Nephron progenitor cell (in vitro differentiated cells): ENCODE data around the gene EIF4ENIF1.
"Not testable (repeated sequence)": the region's sequence is repeated elsewhere in the genome, so short reads cannot be mapped to it uniquely, and the experiment has no call there.

ENCODE experiments used
- DNase-seq: peaks from one replicate; pipeline ENCODE4 v3.0.0; 2021
- H3K27ac Mint-ChIP-seq: 2 replicates; pipeline ENCODE4 v1.8.0; 2021; ENCODE audit warnings: mild to moderate bottlenecking, moderate library complexity, mixed read lengths
- H3K27me3 Mint-ChIP-seq: 2 replicates; pipeline ENCODE4 v1.8.0; 2021; ENCODE audit warnings: mild to moderate bottlenecking, low read depth, mixed read lengths; ENCODE audit not compliant: poor library complexity
- H3K36me3 Mint-ChIP-seq: 2 replicates; pipeline ENCODE4 v1.8.0; 2021; ENCODE audit warnings: low read depth, mixed read lengths
- H3K4me1 Mint-ChIP-seq: 2 replicates; pipeline ENCODE4 v1.8.0; 2021; ENCODE audit warnings: mixed read lengths
- H3K4me3 Mint-ChIP-seq: 2 replicates; pipeline ENCODE4 v1.8.0; 2021; ENCODE audit warnings: mild to moderate bottlenecking, moderate library complexity, mixed read lengths
- H3K9me3 Mint-ChIP-seq: 2 replicates; pipeline ENCODE4 v1.8.0; 2021; ENCODE audit warnings: mild to moderate bottlenecking, moderate library complexity, mixed read lengths
- TF ChIP-seq, protein P1 (sequence below): fragments of 200-600 bp; sonication (generic); IDR thresholded peaks from 2 replicates; pipeline ENCODE4 v1.5.0; 2021; ENCODE audit warnings: antibody characterized with exemption

The EIF4ENIF1 gene

GRCh38 chr22:31526270-31526669 lies 36.6 kb upstream of the EIF4ENIF1 start:
- Mint-ChIP-seq H3K4me1 (no peaks in the 10 kb centered on the region), H3K9me3 (peaks cover 17% of the 10 kb centered on the region), H3K27me3 (no peaks in the 10 kb centered on the region), H3K36me3 (peaks cover 51% of the 10 kb centered on the region), H3K4me3 (no peak overlapping the region), H3K27ac (no peak overlapping the region)
- TF ChIP-seq, protein P1, sequence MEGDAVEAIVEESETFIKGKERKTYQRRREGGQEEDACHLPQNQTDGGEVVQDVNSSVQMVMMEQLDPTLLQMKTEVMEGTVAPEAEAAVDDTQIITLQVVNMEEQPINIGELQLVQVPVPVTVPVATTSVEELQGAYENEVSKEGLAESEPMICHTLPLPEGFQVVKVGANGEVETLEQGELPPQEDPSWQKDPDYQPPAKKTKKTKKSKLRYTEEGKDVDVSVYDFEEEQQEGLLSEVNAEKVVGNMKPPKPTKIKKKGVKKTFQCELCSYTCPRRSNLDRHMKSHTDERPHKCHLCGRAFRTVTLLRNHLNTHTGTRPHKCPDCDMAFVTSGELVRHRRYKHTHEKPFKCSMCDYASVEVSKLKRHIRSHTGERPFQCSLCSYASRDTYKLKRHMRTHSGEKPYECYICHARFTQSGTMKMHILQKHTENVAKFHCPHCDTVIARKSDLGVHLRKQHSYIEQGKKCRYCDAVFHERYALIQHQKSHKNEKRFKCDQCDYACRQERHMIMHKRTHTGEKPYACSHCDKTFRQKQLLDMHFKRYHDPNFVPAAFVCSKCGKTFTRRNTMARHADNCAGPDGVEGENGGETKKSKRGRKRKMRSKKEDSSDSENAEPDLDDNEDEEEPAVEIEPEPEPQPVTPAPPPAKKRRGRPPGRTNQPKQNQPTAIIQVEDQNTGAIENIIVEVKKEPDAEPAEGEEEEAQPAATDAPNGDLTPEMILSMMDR, result no peak
- DNase-seq, result no peak

DNA sequence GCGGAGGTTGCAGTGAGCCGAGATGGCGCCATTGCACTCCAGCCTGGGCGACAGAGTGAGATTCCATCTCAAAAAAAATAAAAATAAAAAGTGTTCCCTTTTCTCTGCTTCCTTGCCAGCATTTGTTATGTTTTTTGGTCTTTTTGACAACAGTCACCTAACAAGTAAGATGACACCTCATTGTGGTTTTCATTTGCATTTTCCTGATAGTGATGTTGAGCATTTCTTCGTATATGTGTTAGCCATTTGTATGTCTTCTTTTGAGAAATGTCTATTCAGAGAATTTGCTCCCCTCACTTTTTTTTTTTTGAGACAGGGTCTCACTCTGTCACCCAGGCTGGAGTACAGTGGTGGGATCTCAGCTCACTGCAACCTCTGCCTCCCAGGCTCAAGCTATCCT lies 34.5 kb upstream of the EIF4ENIF1 start:
- not testable (repeated sequence) for DNase-seq, H3K4me1 Mint-ChIP-seq, H3K27me3 Mint-ChIP-seq, H3K4me3 Mint-ChIP-seq, H3K27ac Mint-ChIP-seq
- Mint-ChIP-seq H3K9me3 (peaks cover 17% of the 10 kb centered on the region), H3K36me3 (peaks cover 40% of the 10 kb centered on the region)

DNA sequence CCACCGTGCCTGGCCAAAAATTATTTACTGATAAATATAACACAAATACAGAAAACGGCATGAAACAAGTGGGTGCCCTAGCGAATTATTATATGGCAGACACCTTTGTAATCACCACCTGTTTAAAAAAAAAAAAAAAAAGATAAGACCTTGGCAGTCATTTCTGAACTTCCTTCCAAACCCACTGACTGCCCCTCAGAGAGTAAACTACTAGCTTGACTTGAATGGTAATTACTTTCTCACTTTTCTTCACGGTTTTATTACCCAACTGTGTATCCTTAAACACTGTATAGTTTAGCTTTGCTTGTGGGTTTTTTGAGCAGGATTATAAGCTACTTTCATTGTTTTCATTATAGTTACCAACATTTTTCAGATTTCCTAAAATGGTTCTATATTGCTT lies 30.4 kb upstream of the EIF4ENIF1 start:
- TF ChIP-seq, protein P1, result no peak
- peaks cover 5% of the 10 kb centered on the region for H3K4me1 Mint-ChIP-seq
- peaks cover 27% of the 10 kb centered on the region for H3K36me3 Mint-ChIP-seq
- DNase-seq, result no peak
- no peaks in the 10 kb centered on the region for H3K27me3 Mint-ChIP-seq
- no peak overlapping the region for H3K4me3 Mint-ChIP-seq
- H3K27ac Mint-ChIP-seq, result no peak overlapping the region
- peaks cover 2% of the 10 kb centered on the region for H3K9me3 Mint-ChIP-seq

DNA sequence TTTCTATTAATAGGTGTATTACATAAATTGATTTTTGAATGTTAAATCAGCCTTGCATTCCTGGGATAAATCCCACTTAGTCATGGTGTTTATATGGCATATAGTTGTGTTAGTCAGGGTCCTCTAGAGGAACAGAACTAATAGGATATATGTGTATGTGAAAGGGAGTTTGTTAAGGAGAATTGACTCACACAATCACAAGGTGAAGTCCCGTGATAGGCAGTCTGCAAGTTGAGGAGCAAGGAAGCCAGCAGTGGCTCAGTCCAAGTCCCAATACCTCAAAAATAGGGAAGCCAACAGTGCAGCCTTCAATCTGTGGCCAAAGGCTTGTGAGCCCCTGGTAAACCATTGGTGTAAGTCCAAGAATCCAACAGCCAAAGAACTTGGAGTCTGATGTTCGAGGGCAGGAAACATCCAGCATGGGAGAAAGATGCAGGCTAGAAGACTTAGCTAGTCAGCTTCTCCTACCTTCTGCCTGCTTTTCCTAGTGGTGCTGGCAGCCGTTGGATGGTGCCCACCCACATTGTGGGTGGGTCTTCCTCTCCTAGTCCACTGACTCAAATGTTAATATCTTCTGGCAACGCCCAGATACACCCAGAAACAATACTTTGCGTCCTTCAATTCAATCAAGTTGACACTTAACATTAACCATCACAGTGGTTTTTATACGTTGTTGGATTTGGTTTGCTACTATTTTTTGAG lies 19.6 kb upstream of the EIF4ENIF1 start:
- H3K27ac Mint-ChIP-seq, result no peak overlapping the region
- TF ChIP-seq, protein P1, result no peak
- no peak overlapping the region for H3K4me3 Mint-ChIP-seq
- peaks cover 30% of the 10 kb centered on the region for H3K9me3 Mint-ChIP-seq
- peaks cover 59% of the 10 kb centered on the region for H3K36me3 Mint-ChIP-seq
- peaks cover 7% of the 10 kb centered on the region for H3K4me1 Mint-ChIP-seq
- DNase-seq, result no peak
- no peaks in the 10 kb centered on the region for H3K27me3 Mint-ChIP-seq

DNA sequence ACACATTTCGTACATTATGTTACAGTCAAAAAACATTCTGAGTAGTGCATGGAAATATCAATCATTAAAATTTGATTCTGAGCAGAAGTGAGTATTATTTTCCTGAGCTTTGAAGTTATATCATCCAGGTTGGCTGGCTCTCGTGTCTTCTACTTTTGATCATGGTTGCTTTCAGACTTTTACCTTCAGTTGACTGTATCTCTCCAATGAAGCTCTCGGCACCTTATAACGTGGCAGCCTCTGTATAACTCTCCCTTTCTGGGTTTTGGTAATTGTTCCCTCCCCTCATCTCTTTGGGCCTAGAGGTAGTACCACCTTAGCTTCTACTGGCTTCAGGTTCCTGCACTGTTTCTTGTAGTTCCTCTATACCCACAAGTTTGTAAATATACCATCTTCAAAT lies 18.9 kb upstream of the EIF4ENIF1 start:
- TF ChIP-seq, protein P1, result no peak
- no peak overlapping the region for H3K27ac Mint-ChIP-seq

DNA sequence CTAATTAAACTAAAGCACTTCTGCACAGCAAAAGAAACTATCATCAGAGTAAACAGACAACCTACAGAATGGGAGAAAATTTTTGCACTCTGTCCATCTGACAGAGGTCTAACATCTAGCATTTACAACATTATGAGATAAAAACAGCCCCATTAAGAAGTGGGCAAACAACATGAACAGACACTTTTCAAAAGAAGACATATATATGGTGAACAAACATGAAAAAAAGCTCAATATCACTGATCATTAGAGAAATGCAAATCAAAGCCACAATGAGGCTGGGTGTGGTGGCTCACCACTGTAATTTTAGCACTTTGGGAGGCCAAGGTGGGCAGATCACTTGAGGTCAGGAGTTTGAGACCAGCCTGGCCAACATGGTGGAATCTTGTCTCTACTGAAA lies 17.9 kb upstream of the EIF4ENIF1 start:
- Mint-ChIP-seq H3K36me3 (peaks cover 65% of the 10 kb centered on the region), H3K4me1 (peaks cover 14% of the 10 kb centered on the region), H3K9me3 (peaks cover 36% of the 10 kb centered on the region)
- not testable (repeated sequence) for H3K27me3 Mint-ChIP-seq, DNase-seq, H3K4me3 Mint-ChIP-seq, H3K27ac Mint-ChIP-seq

More for the DNA sequence above, 18.9 kb upstream of the EIF4ENIF1 start:
- H3K4me3 Mint-ChIP-seq, result no peak overlapping the region
- peaks cover 9% of the 10 kb centered on the region for H3K4me1 Mint-ChIP-seq
- no peaks in the 10 kb centered on the region for H3K27me3 Mint-ChIP-seq
- peaks cover 62% of the 10 kb centered on the region for H3K36me3 Mint-ChIP-seq
- peaks cover 30% of the 10 kb centered on the region for H3K9me3 Mint-ChIP-seq
- no peak for DNase-seq

DNA sequence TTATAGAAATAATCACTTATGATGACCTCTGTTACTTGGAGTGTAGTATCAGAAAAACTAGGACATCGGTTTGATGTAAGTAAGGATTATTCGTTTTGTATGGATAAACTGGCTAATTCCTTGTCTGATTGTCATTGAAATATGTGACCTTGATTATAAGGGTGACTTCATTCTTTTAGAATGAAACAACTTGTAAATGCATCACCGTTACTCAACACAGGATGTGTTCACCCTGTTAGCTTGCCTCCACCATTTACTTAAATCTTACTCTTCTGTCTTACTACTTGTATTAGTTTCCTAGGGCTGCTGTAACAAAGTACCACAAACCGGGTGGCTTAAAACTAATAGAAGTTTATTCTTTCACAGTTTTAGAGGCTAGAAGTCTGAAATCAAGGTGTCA lies 14.6 kb upstream of the EIF4ENIF1 start:
- no peak for DNase-seq
- Mint-ChIP-seq H3K9me3 (peaks cover 40% of the 10 kb centered on the region), H3K36me3 (peaks cover 68% of the 10 kb centered on the region), H3K4me3 (no peak overlapping the region), H3K4me1 (peaks cover 6% of the 10 kb centered on the region), H3K27ac (no peak overlapping the region), H3K27me3 (no peaks in the 10 kb centered on the region)
- TF ChIP-seq, protein P1, result no peak
